AG04449 (cell line): ENCODE results near the gene TLX3.

ENCODE experiments used
- CTCF ChIA-PET: fragments of 350-600 bp; formaldehyde crosslinking; extraction: SDS; loops from one replicate; lab custom pipeline; 2021; ENCODE audit warnings: antibody characterized with exemption; lab: Yijun Ruan, JAX
- POLR2A ChIA-PET: fragments of 400-600, 350-600 bp; formaldehyde crosslinking; extraction: SDS; loops from one replicate; lab custom pipeline; 2020; ENCODE audit warnings: antibody characterized with exemption, inconsistent platforms; lab: Yijun Ruan, JAX
- DNase-seq: peaks from one replicate; pipeline ENCODE4 v3.0.0-alpha.2; 2010; ENCODE audit warnings: low read depth, low spot score
- H3K4me3 ChIP-seq: 2 replicates; pipeline ENCODE4 v1.5.1; 2011; ENCODE audit warnings: low read depth, mild to moderate bottlenecking, control low read depth, low read length
- CTCF ChIP-seq: IDR thresholded peaks from one replicate; pipeline ENCODE4 v1.5.1; 2011; ENCODE audit warnings: mild to moderate bottlenecking, moderate library complexity, low read length, control low read depth, inconsistent platforms; ENCODE audit not compliant: insufficient read depth; ENCODE audit errors: missing control alignments

TLX3 gene

DNA sequence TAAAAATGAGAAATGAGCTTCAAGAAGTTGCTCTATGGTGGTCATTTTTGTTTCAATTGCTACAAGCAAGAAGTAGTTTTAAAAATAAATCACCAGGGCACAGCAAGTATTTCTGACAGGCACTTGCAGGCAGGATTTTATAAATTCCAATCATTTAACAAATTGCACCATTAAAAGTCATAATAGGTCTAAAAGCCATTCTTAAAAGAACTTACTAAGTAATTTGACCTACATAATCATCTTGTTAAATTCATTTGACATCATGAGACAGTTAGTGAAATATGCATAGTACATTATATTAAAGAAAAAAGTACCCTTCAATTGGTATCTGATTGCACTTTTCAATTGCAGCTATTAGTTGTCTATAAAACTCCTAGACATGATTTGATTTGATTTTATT lies 31.0 kb downstream of the TLX3 start:
- DNase-seq, result no peak
- ChIA-PET CTCF (interaction anchor here (0.8 to 16.4 kb wide), 9 partner anchors 9 to 595 kb away, joined by 3 to 460 read pairs (median 3); no protein-coding TSS in a partner anchor), POLR2A (no interaction called here)
- TF ChIP-seq CTCF, result no peak
- no peak overlapping the region for H3K4me3 ChIP-seq

DNA sequence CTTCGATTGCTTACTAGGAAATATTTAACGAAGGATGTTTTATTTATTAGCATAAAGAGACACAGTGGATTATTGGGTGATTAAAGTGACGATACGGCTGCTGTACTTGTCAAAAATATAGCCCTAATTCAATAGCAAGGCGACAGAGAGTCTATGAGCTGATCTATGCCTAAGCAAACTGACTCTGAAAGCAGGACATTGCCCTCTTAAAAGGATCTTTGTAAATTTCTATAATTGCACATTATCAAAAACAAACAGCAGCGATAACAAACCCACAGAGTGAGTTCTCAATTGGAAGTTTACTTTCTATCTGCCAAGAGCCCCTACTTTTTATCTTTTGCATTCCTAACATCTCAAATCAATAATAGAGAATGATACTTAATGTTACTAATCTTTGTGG lies 31.4 kb downstream of the TLX3 start:
- DNase-seq, result no peak
- POLR2A ChIA-PET, result no interaction called here
- TF ChIP-seq CTCF, result no peak
- H3K4me3 ChIP-seq, result no peak overlapping the region
- CTCF ChIA-PET, result interaction anchor here (1.0 to 16.4 kb wide), 5 partner anchors 9 to 596 kb away, joined by 3 to 460 read pairs (median 28); no protein-coding TSS in a partner anchor

- CTCF ChIA-PET, result interaction anchor here (0.6 to 16.4 kb wide), 32 partner anchors 7 to 704 kb away, joined by 3 to 460 read pairs (median 6); no protein-coding TSS in a partner anchor
- no peak overlapping the region for H3K4me3 ChIP-seq
- peak; percentile 67 for TF ChIP-seq CTCF
- POLR2A ChIA-PET, result no interaction called here
- peak; percentile 7 for DNase-seq
These were observed 33.5 kb downstream of the TLX3 start for GRCh38 chr5:171342362-171343111.

DNA sequence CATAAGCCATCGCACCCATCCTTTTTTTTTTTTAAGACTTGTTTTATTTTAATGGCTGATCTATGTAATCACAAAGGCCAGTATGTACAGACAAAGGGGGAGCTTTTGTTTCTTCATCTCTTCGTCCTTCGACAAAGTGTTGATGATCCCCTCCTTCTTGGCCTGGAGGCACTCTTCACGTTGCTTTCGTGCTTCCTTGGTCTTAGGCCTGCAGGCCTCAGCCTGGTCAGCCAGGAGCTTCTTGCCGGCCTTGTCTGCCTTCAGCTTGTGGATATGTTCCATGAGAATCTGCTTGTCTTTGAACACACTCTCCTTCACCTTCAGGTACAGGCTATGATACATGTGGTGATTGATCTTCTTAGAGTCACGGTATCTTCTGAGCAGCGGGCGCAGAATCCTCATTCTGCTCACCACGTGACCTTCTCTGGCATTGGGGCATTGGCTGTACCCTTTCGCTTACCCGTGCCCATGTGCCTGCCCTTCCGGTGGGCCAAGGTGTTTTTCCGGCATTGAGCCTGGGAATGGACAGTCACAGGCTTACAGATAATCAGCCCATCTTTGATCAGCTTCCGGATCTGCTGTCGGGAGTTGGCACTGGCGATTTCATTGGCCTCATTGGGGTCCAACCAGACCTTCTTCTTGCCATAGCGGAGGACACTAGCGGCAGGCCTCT lies 36.0 kb downstream of the TLX3 start:
- POLR2A ChIA-PET, result no interaction called here
- CTCF ChIA-PET, result interaction anchor here (0.7 to 16.4 kb wide), 8 partner anchors 8 to 707 kb away, joined by 3 to 460 read pairs (median 4); no protein-coding TSS in a partner anchor
- H3K4me3 ChIP-seq, result no peak overlapping the region
- no peak for TF ChIP-seq CTCF
- DNase-seq, result no peak

- no peak for DNase-seq
- ChIA-PET POLR2A (no interaction called here), CTCF (interaction anchor here (0.6 to 2.9 kb wide), 4 partner anchors 9 to 182 kb away, joined by 3 to 23 read pairs (median 8); no protein-coding TSS in a partner anchor)
- H3K4me3 ChIP-seq, result no peak overlapping the region
- TF ChIP-seq CTCF, result no peak
These were observed 42.6 kb downstream of the TLX3 start for GRCh38 chr5:171351536-171352073.
